Measurements from ENCODE around the gene SPAG17.

- TF ChIP-seq TARDBP (IDR thresholded peaks at IDR 0.05) (no peak), ELF4 (IDR thresholded peaks at IDR 0.05) (no peak), FOXK2 (IDR thresholded peaks at IDR 0.05) (no peak), SP1 (IDR thresholded peaks at IDR 0.05) (no peak), ARNT (IDR thresholded peaks at IDR 0.05) (no peak), L3MBTL2 (conservative IDR thresholded peaks at IDR 0.05) (no peak), PKNOX1 (IDR thresholded peaks at IDR 0.05) (no peak), HDGF (IDR thresholded peaks at IDR 0.05; ENCODE audit: borderline replicate concordance) (no peak), BHLHE40 (IDR thresholded peaks at IDR 0.05; ENCODE audit: borderline replicate concordance) (no peak), SUZ12 (IDR thresholded peaks at IDR 0.05) (no peak), FOXA1 (IDR thresholded peaks at IDR 0.05) (no peak), NFRKB (IDR thresholded peaks at IDR 0.05) (no peak), LEF1 (IDR thresholded peaks at IDR 0.05; ENCODE audit: borderline replicate concordance) (no peak)
Observed at GRCh38 chr1:118201524-118201923, 16.5 kb upstream of the SPAG17 start.
